Tibial artery (tissue), 4 donors: ENCODE results near the gene SLC39A11.

Experiments used
- DNase-seq, 2 donors: peaks; one replicate each; pipeline ENCODE4 v3.0.0-alpha.2; 2019
- H3K27ac ChIP-seq, 2 donors: fragments of 200-600 bp; sonication (generic) in 1 of 2; 1 replicate in 1 of 2; 2 replicates in 1 of 2; pipeline ENCODE4 v1.5.1; 2018 to 2019; ENCODE audit warnings: mild to moderate bottlenecking in 1 of 2
- H3K27me3 ChIP-seq, 2 donors: fragments of 200-600 bp; sonication (generic) in 1 of 2; one replicate each; pipeline versions ENCODE4 v1.5.1 to v1.6.0; 2016 to 2019
- H3K36me3 ChIP-seq, 3 donors: fragments of 200-600 bp; sonication (generic) in 2 of 3; one replicate each; pipeline ENCODE4 v1.5.1; 2016 to 2019; ENCODE audit warnings: mild to moderate bottlenecking in 2 of 3
- H3K4me1 ChIP-seq, 4 donors: fragments of 200-600 bp; sonication (generic) in 2 of 4; 1 replicate in 3 of 4; 2 replicates in 1 of 4; pipeline ENCODE4 v1.5.1; 2016 to 2019
- H3K4me3 ChIP-seq, 2 donors: fragments of 200-600 bp; sonication (generic) in 1 of 2; 1 replicate in 1 of 2; 2 replicates in 1 of 2; pipeline ENCODE4 v1.5.1; 2018 to 2019; ENCODE audit warnings: mild to moderate bottlenecking in 2 of 2
- H3K9me3 ChIP-seq, 3 donors: fragments of 200-600 bp; sonication (generic) in 1 of 3; one replicate each; pipeline ENCODE4 v1.5.1; 2016 to 2019
- intact Hi-C: fragments of 100-400 bp; cut with DNase I; formaldehyde crosslinking; loops from one replicate; pipeline ENCODE4 v1.15.0; 2023; ENCODE audit warnings: low total_unique reads
- TF ChIP-seq, protein P1 (sequence below), 2 experiments: fragments of 200-600 bp in 1 of 2; fragments of 450-650 bp in 1 of 2; IDR thresholded peaks; one replicate each; pipeline ENCODE4 v1.5.1; 2017 to 2019; ENCODE audit warnings: antibody characterized with exemption in 2 of 2, mild to moderate bottlenecking in 1 of 2, moderate library complexity in 1 of 2

Gene SLC39A11

GRCh38 chr17:73105431-73105830 lies 12.9 kb upstream of the SLC39A11 start:
- TF ChIP-seq, protein P1, sequence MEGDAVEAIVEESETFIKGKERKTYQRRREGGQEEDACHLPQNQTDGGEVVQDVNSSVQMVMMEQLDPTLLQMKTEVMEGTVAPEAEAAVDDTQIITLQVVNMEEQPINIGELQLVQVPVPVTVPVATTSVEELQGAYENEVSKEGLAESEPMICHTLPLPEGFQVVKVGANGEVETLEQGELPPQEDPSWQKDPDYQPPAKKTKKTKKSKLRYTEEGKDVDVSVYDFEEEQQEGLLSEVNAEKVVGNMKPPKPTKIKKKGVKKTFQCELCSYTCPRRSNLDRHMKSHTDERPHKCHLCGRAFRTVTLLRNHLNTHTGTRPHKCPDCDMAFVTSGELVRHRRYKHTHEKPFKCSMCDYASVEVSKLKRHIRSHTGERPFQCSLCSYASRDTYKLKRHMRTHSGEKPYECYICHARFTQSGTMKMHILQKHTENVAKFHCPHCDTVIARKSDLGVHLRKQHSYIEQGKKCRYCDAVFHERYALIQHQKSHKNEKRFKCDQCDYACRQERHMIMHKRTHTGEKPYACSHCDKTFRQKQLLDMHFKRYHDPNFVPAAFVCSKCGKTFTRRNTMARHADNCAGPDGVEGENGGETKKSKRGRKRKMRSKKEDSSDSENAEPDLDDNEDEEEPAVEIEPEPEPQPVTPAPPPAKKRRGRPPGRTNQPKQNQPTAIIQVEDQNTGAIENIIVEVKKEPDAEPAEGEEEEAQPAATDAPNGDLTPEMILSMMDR (IDR thresholded peaks at IDR 0.05), result no peak
- no peaks in the 10 kb centered on the region for H3K36me3 ChIP-seq
- no peak overlapping the region for H3K27ac ChIP-seq
- no peak for DNase-seq
- H3K4me3 ChIP-seq, result no peak overlapping the region
- H3K27me3 ChIP-seq, result no peaks in the 10 kb centered on the region
- intact Hi-C loops, result no loop called here
- peaks cover 0 to 31% (median 3%) of the 10 kb centered on the region in 4 donors for H3K4me1 ChIP-seq
- H3K9me3 ChIP-seq, result peaks cover 0 to 3% (median 0%) of the 10 kb centered on the region in 3 donors

- intact Hi-C loops, result no loop called here
- peaks cover 0 to 3% (median 0%) of the 10 kb centered on the region in 3 donors for H3K9me3 ChIP-seq
- DNase-seq, result no peak
- peaks cover 0 to 23% (median 3%) of the 10 kb centered on the region in 4 donors for H3K4me1 ChIP-seq
- H3K27ac ChIP-seq, result no peak overlapping the region
- H3K27me3 ChIP-seq, result no peaks in the 10 kb centered on the region
- H3K36me3 ChIP-seq, result no peaks in the 10 kb centered on the region
- TF ChIP-seq, protein P1 (IDR thresholded peaks at IDR 0.05), result no peak
- H3K4me3 ChIP-seq, result no peak overlapping the region
Observed at GRCh38 chr17:73104450-73104849, 12.0 kb upstream of the SLC39A11 start.

- intact Hi-C loops, result no loop called here
Observed at GRCh38 chr17:73103641-73104335, 11.3 kb upstream of the SLC39A11 start.

DNA sequence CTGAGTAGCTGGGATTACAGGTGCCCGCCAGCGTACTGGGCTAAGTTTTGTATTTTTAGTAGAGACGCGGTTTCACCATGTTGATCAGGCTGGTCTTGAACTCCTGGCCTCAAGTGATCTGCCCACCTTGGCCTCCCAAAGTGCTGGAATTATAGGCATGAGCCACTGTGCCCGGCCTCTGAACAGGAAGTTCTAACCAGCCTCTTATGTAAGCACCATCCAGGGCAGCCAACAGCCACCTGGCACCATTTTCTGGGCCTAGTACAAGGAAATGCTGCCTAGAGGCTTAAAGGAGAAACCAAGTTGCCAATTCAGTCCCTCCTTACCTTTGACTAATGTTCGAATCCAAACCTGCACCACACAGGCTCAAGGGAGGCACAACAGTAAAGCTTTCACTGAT lies 8.5 kb upstream of the SLC39A11 start:
- DNase-seq, result no peak
- TF ChIP-seq, protein P1 (IDR thresholded peaks at IDR 0.05), result no peak
- Histone ChIP-seq H3K4me3 (no peak overlapping the region), H3K9me3 (peaks cover 0 to 3% (median 0%) of the 10 kb centered on the region in 3 donors), H3K27ac (no peak overlapping the region), H3K36me3 (no peaks in the 10 kb centered on the region), H3K27me3 (no peaks in the 10 kb centered on the region), H3K4me1 (peaks cover 0 to 35% (median 20%) of the 10 kb centered on the region in 4 donors)
- intact Hi-C loops, result no loop called here

More at GRCh38 chr17:73103641-73104335, 11.3 kb upstream of the SLC39A11 start:
- H3K9me3 ChIP-seq, result peaks cover 0 to 3% (median 0%) of the 10 kb centered on the region in 3 donors
- H3K36me3 ChIP-seq, result no peaks in the 10 kb centered on the region
- peaks cover 0 to 23% (median 3%) of the 10 kb centered on the region in 4 donors for H3K4me1 ChIP-seq
- no peaks in the 10 kb centered on the region for H3K27me3 ChIP-seq
- no peak overlapping the region for H3K4me3 ChIP-seq
- TF ChIP-seq, protein P1 (IDR thresholded peaks at IDR 0.05), result no peak
- no peak overlapping the region for H3K27ac ChIP-seq
- DNase-seq, result no peak

DNA sequence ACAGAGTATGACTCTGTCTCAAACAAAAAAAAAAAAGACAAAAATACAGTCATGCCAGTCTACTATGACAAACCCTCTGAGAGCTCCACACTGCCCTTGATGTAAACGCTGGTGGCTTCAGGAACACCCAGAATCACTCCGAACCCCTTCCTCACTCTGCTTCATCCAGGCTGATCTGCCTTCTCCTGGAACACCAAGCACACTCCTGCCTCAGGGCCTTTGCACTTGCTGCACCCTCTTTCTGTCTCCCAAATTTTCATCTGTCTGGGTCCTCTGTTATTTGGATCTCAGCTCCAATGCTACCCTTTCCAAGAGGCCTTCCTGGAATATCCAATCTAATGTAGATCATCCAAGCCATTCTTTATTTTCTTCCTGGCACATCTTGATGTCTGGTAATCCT lies 7.9 kb upstream of the SLC39A11 start:
- Histone ChIP-seq H3K4me3 (no peak overlapping the region), H3K27ac (no peak overlapping the region), H3K9me3 (peaks cover 0 to 3% (median 0%) of the 10 kb centered on the region in 3 donors), H3K27me3 (no peaks in the 10 kb centered on the region), H3K4me1 (peaks cover 0 to 35% (median 22%) of the 10 kb centered on the region in 4 donors), H3K36me3 (no peaks in the 10 kb centered on the region)
- TF ChIP-seq, protein P1 (IDR thresholded peaks at IDR 0.05), result no peak
- intact Hi-C loops, result no loop called here
- no peak for DNase-seq
